ENCODE measurements around the gene RRAGD. TPM values are rescaled to one million over a fixed set of nuclear protein-coding genes. Genes with fewer than 3 reads are reported as not detected.

RRAGD gene
- total RNA-seq, 2 donors from 2014 or later, result 20.2 to 20.5 TPM

DNA sequence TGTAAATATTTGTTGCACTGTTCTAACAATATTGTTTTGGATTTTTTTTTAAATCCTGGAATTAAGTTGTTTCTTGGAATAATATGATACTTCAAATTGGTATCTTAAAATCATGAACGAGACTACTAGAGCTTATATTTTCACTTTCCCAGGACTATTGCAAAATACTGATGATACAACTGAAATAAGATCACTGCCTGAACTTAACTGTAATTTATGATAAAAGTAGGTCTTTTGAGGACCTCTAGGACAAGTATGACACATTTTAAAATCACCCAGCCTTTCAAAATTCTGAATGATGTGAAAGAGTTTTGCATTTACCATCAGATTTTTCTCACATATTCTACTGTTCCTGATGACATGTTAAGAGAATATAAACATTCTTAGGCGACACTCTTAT lies 50.9 kb downstream of the RRAGD start:
- Mint-ChIP-seq H3K27ac (no peak overlapping the region), H3K36me3 (no peaks in the 10 kb centered on the region), H3K9me3 (peaks cover 0 to 10% of the 10 kb centered on the region in 2 donors)
- ATAC-seq (no peak), DNase-seq (ENCODE audit: low spot score in 2 of 2) (no peak)

GRCh38 chr6:89360415-89360999 lies 51.6 kb downstream of the RRAGD start:
- DNase-seq (ENCODE audit: low spot score in 2 of 2) (no peak), ATAC-seq (peak; percentile 86 to 92)
- Mint-ChIP-seq H3K27ac (peak overlapping the region in 1 of 2 donors; percentile 45), H3K36me3 (no peaks in the 10 kb centered on the region), H3K9me3 (peaks cover 0 to 10% of the 10 kb centered on the region in 2 donors)

DNA sequence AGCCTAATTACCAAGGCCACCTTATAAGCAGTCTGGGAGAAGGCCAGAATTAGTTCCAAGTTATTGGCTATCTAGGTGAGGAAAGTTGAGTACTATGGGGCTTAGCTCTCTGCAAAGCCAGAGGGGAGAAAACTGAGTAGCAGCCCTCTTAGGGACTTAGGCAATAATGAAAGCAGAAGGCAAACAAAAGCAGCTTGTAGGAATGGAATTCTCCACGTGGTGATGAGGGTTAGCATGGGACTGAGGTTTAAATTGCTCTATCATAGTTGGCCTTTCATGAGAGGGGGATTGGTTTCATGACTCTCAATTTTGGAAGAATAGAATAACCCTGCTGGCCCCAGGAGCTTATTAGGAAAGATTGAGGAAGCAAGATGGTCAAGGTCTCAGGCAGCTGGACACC lies 52.5 kb downstream of the RRAGD start:
- Mint-ChIP-seq H3K36me3 (no peaks in the 10 kb centered on the region), H3K27ac (no peak overlapping the region), H3K9me3 (peaks cover 0 to 10% of the 10 kb centered on the region in 2 donors)
- ATAC-seq, result no peak
- no peak for DNase-seq (ENCODE audit: low spot score in 2 of 2)

- ATAC-seq (no peak), DNase-seq (ENCODE audit: low spot score in 2 of 2) (peak in 1 of 2 donors; percentile 8)
- peaks cover 0 to 2% of the 10 kb centered on the region in 2 donors for H3K9me3 Mint-ChIP-seq
- H3K36me3 Mint-ChIP-seq, result no peaks in the 10 kb centered on the region
- H3K27ac Mint-ChIP-seq, result peak overlapping the region; percentile 77 to 82
Observed at GRCh38 chr6:89357390-89357789, 54.7 kb downstream of the RRAGD start.

DNA sequence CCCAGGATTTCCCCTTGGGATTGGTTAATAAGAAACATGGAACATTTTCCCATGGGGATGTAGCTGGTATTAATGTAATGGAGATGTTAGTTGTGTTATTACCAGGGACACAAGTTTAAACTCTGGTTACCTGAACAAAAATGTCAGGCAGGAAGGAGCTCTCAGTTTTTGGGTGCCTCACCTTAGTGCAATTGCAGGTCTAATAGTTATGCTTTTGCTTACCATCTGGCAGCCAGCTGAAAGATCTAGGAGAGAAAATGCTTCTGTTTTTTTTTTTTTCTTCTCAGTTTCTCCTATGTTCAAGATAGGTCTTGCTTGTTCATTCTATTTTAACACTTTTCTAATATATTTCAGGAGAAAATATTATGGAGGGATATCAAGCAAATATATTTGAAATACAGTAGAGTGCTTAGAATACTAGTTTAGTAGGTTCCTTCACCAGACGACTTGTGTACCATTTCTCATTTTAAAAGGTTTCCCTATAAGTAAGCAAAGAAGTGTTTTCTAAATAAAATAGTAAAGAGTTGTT lies 55.4 kb downstream of the RRAGD start:
- Mint-ChIP-seq H3K27ac (peak overlapping the region; percentile 44 to 82), H3K36me3 (peaks cover 5% of the 10 kb centered on the region in 2 donors), H3K9me3 (no peaks in the 10 kb centered on the region)
- ATAC-seq (no peak), DNase-seq (ENCODE audit: low spot score in 2 of 2) (no peak)

DNA sequence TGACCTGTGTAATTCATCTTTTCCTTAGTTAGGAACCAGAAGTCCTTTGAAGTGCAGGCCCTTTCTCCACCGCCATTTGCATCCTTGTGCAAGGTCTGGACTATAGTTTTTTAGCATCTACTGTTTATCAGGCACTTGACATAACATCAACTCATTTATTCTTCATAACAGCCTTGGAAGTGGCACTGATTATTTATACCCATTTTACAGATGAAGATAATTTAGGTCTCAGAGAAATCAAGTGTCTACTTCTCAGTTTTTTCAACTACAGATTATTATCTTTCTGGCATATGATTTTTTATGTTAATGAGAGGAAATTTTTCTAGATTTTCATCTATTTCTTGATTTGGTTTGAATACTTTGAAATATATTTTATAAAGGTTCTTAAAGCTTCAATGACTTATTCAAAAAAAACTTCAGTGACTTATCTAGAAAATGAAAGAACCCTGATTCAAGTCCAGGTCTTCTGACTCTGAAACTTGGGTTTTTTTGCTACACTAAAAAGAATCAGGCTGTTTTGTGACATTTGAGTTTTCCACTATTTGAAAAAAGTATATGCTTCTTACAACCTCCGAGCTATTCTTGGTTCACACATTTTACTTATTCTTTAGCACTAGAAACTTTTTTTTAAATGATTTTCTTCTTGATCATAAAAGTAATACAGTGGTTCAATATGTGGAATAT lies 56.4 kb downstream of the RRAGD start:
- Mint-ChIP-seq H3K9me3 (no peaks in the 10 kb centered on the region), H3K36me3 (peaks cover 5 to 7% of the 10 kb centered on the region in 2 donors), H3K27ac (no peak overlapping the region)
- ATAC-seq (no peak), DNase-seq (ENCODE audit: low spot score in 2 of 2) (no peak)

GRCh38 chr6:89353702-89354392 lies 58.2 kb downstream of the RRAGD start:
- H3K27ac Mint-ChIP-seq, result peak overlapping the region; percentile 93 to 94
- no peaks in the 10 kb centered on the region for H3K9me3 Mint-ChIP-seq
- peaks cover 7 to 12% of the 10 kb centered on the region in 2 donors for H3K36me3 Mint-ChIP-seq
- ATAC-seq (no peak), DNase-seq (ENCODE audit: low spot score in 2 of 2) (no peak)

DNA sequence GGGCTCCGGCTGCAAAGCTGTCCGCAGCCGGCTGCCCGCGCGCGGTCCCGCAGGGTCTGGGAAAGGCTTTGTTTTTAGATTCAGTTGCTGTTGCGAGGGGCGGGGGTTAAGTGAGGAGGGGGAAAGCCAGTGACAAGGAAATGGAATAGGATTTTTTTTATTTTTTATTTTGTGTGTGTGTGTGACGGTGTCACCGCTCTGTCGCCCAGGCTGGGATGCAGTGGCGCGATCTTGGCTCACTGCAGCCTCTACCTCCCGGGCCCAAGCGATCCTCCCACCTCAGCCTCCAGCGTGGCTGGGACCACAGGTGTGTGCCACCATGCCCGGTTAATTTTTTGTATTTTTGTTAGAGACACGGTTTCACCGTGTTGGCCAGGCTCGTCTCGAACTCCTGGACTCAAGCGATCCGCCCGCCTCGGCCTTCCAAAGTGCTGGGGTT lies 58.9 kb downstream of the RRAGD start:
- DNase-seq (ENCODE audit: low spot score in 2 of 2) (no peak), ATAC-seq (peak in 1 of 2 donors; percentile 15)
- peaks cover 7 to 15% of the 10 kb centered on the region in 2 donors for H3K36me3 Mint-ChIP-seq
- no peaks in the 10 kb centered on the region for H3K9me3 Mint-ChIP-seq
- H3K27ac Mint-ChIP-seq, result peak overlapping the region; percentile 93 to 94

DNA sequence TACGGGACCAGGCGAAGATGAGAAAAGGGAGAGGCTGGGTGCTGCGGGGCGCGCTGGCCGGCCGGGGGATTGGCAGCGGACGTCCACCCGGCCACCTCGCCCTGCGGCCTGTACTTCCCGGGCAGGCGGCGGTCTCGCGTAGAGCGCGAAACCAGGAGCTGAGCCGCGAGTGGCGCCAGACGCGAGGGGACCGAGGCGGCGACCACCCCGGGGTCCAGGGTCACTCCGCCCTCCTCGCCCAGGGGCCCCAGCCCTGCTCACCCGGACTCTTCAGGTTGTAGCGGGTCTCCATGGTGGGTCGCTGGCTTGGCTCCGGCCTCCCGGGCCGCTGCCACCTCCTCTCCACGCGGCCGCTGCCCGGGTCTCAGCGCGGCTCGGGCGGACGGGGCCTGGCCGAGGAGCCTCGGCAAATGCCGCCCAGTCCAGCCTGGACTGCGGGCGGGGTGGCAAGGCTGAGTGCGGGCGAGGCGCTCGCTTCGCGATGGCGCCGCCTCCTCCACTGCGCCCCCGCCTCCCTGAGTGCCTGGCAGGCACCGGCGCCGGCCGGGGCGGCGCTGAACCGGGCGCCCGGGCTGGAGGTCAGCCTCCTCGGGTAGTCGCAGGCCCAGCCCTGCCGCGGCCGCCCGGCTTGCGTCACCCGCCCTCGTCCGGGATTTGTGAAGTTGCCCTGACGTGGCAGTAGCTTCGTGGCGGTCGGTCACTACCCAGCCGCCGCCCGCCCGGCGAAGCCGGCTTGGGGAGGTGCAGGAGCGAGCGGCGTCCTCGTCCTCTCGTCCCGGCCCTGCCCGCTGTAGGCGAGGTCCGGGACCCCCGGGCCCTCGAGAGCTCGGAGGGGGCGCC lies 59.6 kb downstream of the RRAGD start, which contains the start of gene UBE2J1:
TSS of gene UBE2J1 (minus strand) at position 445 of the 840 bp plus-strand sequence. CDS start at position 292, 153 bp downstream.
- peaks cover 7 to 15% of the 10 kb centered on the region in 2 donors for H3K36me3 Mint-ChIP-seq
- ATAC-seq, result peak; percentile 91

GRCh38 chr6:89351671-89352277 lies 60.3 kb downstream of the RRAGD start:
- DNase-seq (ENCODE audit: low spot score in 2 of 2) (no peak), ATAC-seq (no peak)
- no peaks in the 10 kb centered on the region for H3K9me3 Mint-ChIP-seq
- peak overlapping the region; percentile 94 to 98 for H3K27ac Mint-ChIP-seq
- H3K36me3 Mint-ChIP-seq, result peaks cover 7 to 15% of the 10 kb centered on the region in 2 donors

More for the DNA sequence above, 59.6 kb downstream of the RRAGD start, which contains the start of gene UBE2J1:
- peak; percentile 73 to 88 for DNase-seq (ENCODE audit: low spot score in 2 of 2)
- Mint-ChIP-seq H3K27ac (peak within 1 kb of the TSS; percentile 94 to 98), H3K9me3 (no peaks in the 10 kb centered on the region)

- DNase-seq (ENCODE audit: low spot score in 2 of 2) (no peak), ATAC-seq (no peak)
- Mint-ChIP-seq H3K36me3 (peaks cover 7 to 15% of the 10 kb centered on the region in 2 donors), H3K9me3 (no peaks in the 10 kb centered on the region), H3K27ac (peak overlapping the region in 1 of 2 donors; percentile 94)
Observed at GRCh38 chr6:89350281-89350966, 61.6 kb downstream of the RRAGD start.

- Mint-ChIP-seq H3K27ac (no peak overlapping the region), H3K36me3 (peaks cover 7 to 15% of the 10 kb centered on the region in 2 donors), H3K9me3 (no peaks in the 10 kb centered on the region)
- DNase-seq (ENCODE audit: low spot score in 2 of 2), result no peak
- ATAC-seq, result no peak
Observed at GRCh38 chr6:89348372-89348771, 63.7 kb downstream of the RRAGD start.

GRCh38 chr6:89347825-89348224 lies 64.2 kb downstream of the RRAGD start:
- Mint-ChIP-seq H3K9me3 (no peaks in the 10 kb centered on the region), H3K27ac (no peak overlapping the region), H3K36me3 (peaks cover 7 to 15% of the 10 kb centered on the region in 2 donors)
- ATAC-seq (no peak), DNase-seq (ENCODE audit: low spot score in 2 of 2) (no peak)

- no peak for ATAC-seq
- Mint-ChIP-seq H3K9me3 (no peaks in the 10 kb centered on the region), H3K36me3 (peaks cover 0 to 10% of the 10 kb centered on the region in 2 donors), H3K27ac (no peak overlapping the region)
- no peak for DNase-seq (ENCODE audit: low spot score in 2 of 2)
Observed at GRCh38 chr6:89346433-89346832, 65.6 kb downstream of the RRAGD start.

DNA sequence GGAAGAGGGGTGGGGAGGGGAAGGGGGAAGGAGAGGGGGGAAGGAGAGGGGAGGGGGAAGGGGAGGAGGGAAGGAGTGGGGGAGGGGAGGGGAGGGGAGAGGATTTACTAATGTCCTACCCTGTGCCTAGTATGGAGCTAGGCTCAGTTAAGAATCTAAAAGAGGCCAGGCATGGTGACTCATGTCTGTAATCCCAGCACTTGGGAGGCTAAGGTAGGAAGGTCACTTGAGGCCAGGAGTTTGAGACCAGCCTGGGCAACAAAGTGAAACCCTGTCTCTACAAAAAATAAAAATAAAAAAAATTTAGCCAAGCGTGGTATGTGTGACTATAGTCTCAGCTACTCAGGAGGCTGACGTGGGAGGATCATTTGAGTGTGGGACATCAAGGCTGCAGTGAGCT lies 72.5 kb downstream of the RRAGD start:
- peaks cover 0 to 7% of the 10 kb centered on the region in 2 donors for H3K36me3 Mint-ChIP-seq
- no peaks in the 10 kb centered on the region for H3K9me3 Mint-ChIP-seq
- DNase-seq (ENCODE audit: low spot score in 2 of 2) (no peak), ATAC-seq (no peak)
- H3K27ac Mint-ChIP-seq, result no peak overlapping the region
